WTC11 (cell line): Measurements from ENCODE around the gene DPYSL3. TPM values are rescaled to one million over a fixed set of nuclear protein-coding genes. Genes with fewer than 3 reads are reported as not detected.

Experiments used
- ATAC-seq: fragments of 200-7000 bp; cut with Tn5 transposase; 2 replicates; pipeline ENCODE4 v1.10.0; 2021; ENCODE audit warnings: mild to moderate bottlenecking, moderate library complexity
- CTCF ChIA-PET: fragments of 300-600 bp; sonication (Branson Sonifier 250); formaldehyde crosslinking; loops from one replicate; lab custom pipeline; 2021; ENCODE audit warnings: antibody characterized with exemption; lab: Charles Lee
- POLR2A ChIA-PET: fragments of 350-600 bp; sonication (Branson Sonifier 250); formaldehyde crosslinking; loops from one replicate; lab custom pipeline; 2021; ENCODE audit warnings: antibody characterized with exemption; lab: Charles Lee
- DNase-seq: peaks from one replicate; pipeline ENCODE4 v3.0.0; 2021; ENCODE audit warnings: low spot score
- H3K27ac Mint-ChIP-seq: 2 replicates; pipeline ENCODE4 v1.8.0; 2021; ENCODE audit warnings: mixed read lengths
- H3K27me3 Mint-ChIP-seq: 2 replicates; pipeline ENCODE4 v1.8.0; 2021; ENCODE audit warnings: low read depth, mild to moderate bottlenecking, moderate library complexity, mixed read lengths
- H3K36me3 Mint-ChIP-seq: 2 replicates; pipeline ENCODE4 v1.8.0; 2021; ENCODE audit warnings: mixed read lengths
- H3K4me1 Mint-ChIP-seq: 2 replicates; pipeline ENCODE4 v1.8.0; 2022; ENCODE audit warnings: mixed read lengths
- H3K4me3 Mint-ChIP-seq: 2 replicates; pipeline ENCODE4 v1.8.0; 2021; ENCODE audit warnings: mild to moderate bottlenecking, moderate library complexity, mixed read lengths
- H3K9me3 Mint-ChIP-seq: 2 replicates; pipeline ENCODE4 v1.8.0; 2021; ENCODE audit warnings: mixed read lengths
- ARID4B ChIP-seq: sonication (generic); formaldehyde crosslinking; IDR thresholded peaks from 2 replicates; pipeline ENCODE4 v1.8.0; 2023; ENCODE audit warnings: missing genetic modification reagents, mild to moderate bottlenecking, borderline replicate concordance
- CTCF ChIP-seq: fragments of 200-600 bp; IDR thresholded peaks from 2 replicates; pipeline ENCODE4 v1.8.0; 2022; ENCODE audit warnings: antibody characterized with exemption
- E2F1 ChIP-seq: sonication (generic); formaldehyde crosslinking; IDR thresholded peaks from 2 replicates; pipeline ENCODE4 v1.8.0; 2022; ENCODE audit warnings: mild to moderate bottlenecking, missing genetic modification reagents
- E2F5 ChIP-seq: sonication (generic); formaldehyde crosslinking; IDR thresholded peaks from 2 replicates; pipeline ENCODE4 v1.8.1; 2022; ENCODE audit warnings: mild to moderate bottlenecking, moderate library complexity, missing genetic modification reagents
- ESRRA ChIP-seq: sonication (generic); formaldehyde crosslinking; IDR thresholded peaks from 2 replicates; pipeline ENCODE4 v1.8.1; 2022; ENCODE audit warnings: mild to moderate bottlenecking, missing genetic modification reagents, borderline replicate concordance
- IRF1 ChIP-seq: sonication (generic); formaldehyde crosslinking; IDR thresholded peaks from 2 replicates; pipeline ENCODE4 v1.8.0; 2023; ENCODE audit warnings: missing genetic modification reagents
- IRF2 ChIP-seq: sonication (generic); formaldehyde crosslinking; IDR thresholded peaks from 2 replicates; pipeline ENCODE4 v1.8.0; 2022; ENCODE audit warnings: low read depth, missing genetic modification reagents, borderline replicate concordance
- JAZF1 ChIP-seq: fragments of 250-450 bp; sonication (Bioruptor Pico); IDR thresholded peaks from 2 replicates; pipeline ENCODE4 v1.9.0; 2021; ENCODE audit warnings: moderate library complexity, mild to moderate bottlenecking, inconsistent platforms
- MLX ChIP-seq: sonication (generic); formaldehyde crosslinking; IDR thresholded peaks from 2 replicates; pipeline ENCODE4 v1.8.1; 2023; ENCODE audit warnings: mild to moderate bottlenecking, missing genetic modification reagents, moderate library complexity
- NR2C2 ChIP-seq: sonication (generic); formaldehyde crosslinking; IDR thresholded peaks from 2 replicates; pipeline ENCODE4 v1.8.0; 2022; ENCODE audit warnings: mild to moderate bottlenecking, missing genetic modification reagents
- OVOL2 ChIP-seq: fragments of 250-450 bp; sonication (Bioruptor Pico); IDR thresholded peaks from 2 replicates; pipeline ENCODE4 v1.9.0; 2021; ENCODE audit warnings: mild to moderate bottlenecking, borderline replicate concordance
- PRRX2 ChIP-seq: fragments of 250-450 bp; sonication (Bioruptor Pico); IDR thresholded peaks from 2 replicates; pipeline ENCODE4 v1.8.0; 2021; ENCODE audit warnings: mild to moderate bottlenecking
- RORB ChIP-seq: fragments of 250-450 bp; sonication (Bioruptor Pico); IDR thresholded peaks from 2 replicates; pipeline ENCODE4 v1.9.0; 2021; ENCODE audit warnings: mild to moderate bottlenecking
- ZBTB43 ChIP-seq: sonication (generic); formaldehyde crosslinking; IDR thresholded peaks from 2 replicates; pipeline ENCODE4 v1.8.1; 2023; ENCODE audit warnings: mild to moderate bottlenecking, missing genetic modification reagents
- ZNF138 ChIP-seq: sonication (generic); formaldehyde crosslinking; conservative IDR thresholded peaks from 2 replicates; pipeline ENCODE4 v1.8.1; 2022; ENCODE audit warnings: mild to moderate bottlenecking, moderate library complexity, missing genetic modification reagents
- ZNF219 ChIP-seq: sonication (generic); formaldehyde crosslinking; IDR thresholded peaks from 2 replicates; pipeline ENCODE4 v1.8.0; 2023; ENCODE audit warnings: missing genetic modification reagents, mild to moderate bottlenecking, borderline replicate concordance
- ZNF396 ChIP-seq: fragments of 250-450 bp; sonication (Bioruptor Pico); IDR thresholded peaks from 2 replicates; pipeline ENCODE4 v1.8.0; 2021; ENCODE audit warnings: mild to moderate bottlenecking, moderate library complexity, borderline replicate concordance
- ZNF416 ChIP-seq: fragments of 250-450 bp; sonication (Bioruptor Pico); IDR thresholded peaks from 2 replicates; pipeline ENCODE4 v1.9.0; 2021; ENCODE audit warnings: mild to moderate bottlenecking, inconsistent platforms
- ZNF423 ChIP-seq: fragments of 250-450 bp; sonication (Bioruptor Pico); IDR thresholded peaks from 2 replicates; pipeline ENCODE4 v2.1.2; 2022; ENCODE audit warnings: mild to moderate bottlenecking, moderate library complexity
- ZSCAN18 ChIP-seq: fragments of 250-450 bp; sonication (Bioruptor Pico); IDR thresholded peaks from 2 replicates; pipeline ENCODE4 v2.1.2; 2022; ENCODE audit warnings: mild to moderate bottlenecking, moderate library complexity
- total RNA-seq: library from RNA; stranded (reverse); gene quantifications from 3 replicates; pipeline ENCODE4 v1.2.3, GENCODE V29; 2021

The DPYSL3 gene
- total RNA-seq, 1 experiment from 2014 or later: 358 TPM

- no peaks in the 10 kb centered on the region for H3K9me3 Mint-ChIP-seq
- no peaks in the 10 kb centered on the region for H3K27me3 Mint-ChIP-seq
- ChIA-PET CTCF (interaction anchor here (1.5 to 2.4 kb wide), 4 partner anchors 22 to 203 kb away, joined by 4 to 7 read pairs (median 6); no protein-coding TSS in a partner anchor), POLR2A (no interaction called here)
- TF ChIP-seq JAZF1 (CRISPR knock-in tag): no peak
- TF ChIP-seq IRF2 (CRISPR knock-in tag): no peak
- no peak for TF ChIP-seq RORB (CRISPR knock-in tag)
- TF ChIP-seq ZNF138: no peak
- peak; percentile 43; the same call in 1 of the 2 replicates for TF ChIP-seq CTCF
- no peak overlapping the region for H3K4me3 Mint-ChIP-seq
- H3K4me1 Mint-ChIP-seq: peaks cover 38% of the 10 kb centered on the region
- DNase-seq (peak; percentile 38), ATAC-seq (peak; percentile 33)
- H3K27ac Mint-ChIP-seq: 0 out of 2 replicates have a peak overlapping the region, but pooled peaks have one; percentile 30
- H3K36me3 Mint-ChIP-seq: peaks cover 50% of the 10 kb centered on the region
Observed at GRCh38 chr5:147391781-147392180, 118.1 kb downstream of the DPYSL3 start.

- no peak for ATAC-seq
- Mint-ChIP-seq H3K4me1 (peaks cover 38% of the 10 kb centered on the region), H3K36me3 (peaks cover 41% of the 10 kb centered on the region), H3K27ac (peak overlapping the region; percentile 37), H3K9me3 (no peaks in the 10 kb centered on the region), H3K4me3 (no peak overlapping the region), H3K27me3 (no peaks in the 10 kb centered on the region)
- DNase-seq: no peak
- CTCF ChIA-PET: interaction anchor here (0.6 to 2.4 kb wide), 3 partner anchors 21 to 202 kb away, joined by 3 to 7 read pairs (median 7); no protein-coding TSS in a partner anchor
- TF ChIP-seq ARID4B (CRISPR knock-in tag): no peak
- no peak for TF ChIP-seq ZNF396 (CRISPR knock-in tag)
- TF ChIP-seq IRF1: no peak
- TF ChIP-seq ZNF219: no peak
- no peak for TF ChIP-seq ESRRA (CRISPR knock-in tag)
- TF ChIP-seq E2F1 (CRISPR knock-in tag): no peak
- TF ChIP-seq NR2C2 (CRISPR knock-in tag): no peak
- no peak for TF ChIP-seq E2F5 (CRISPR knock-in tag)
- no peak for TF ChIP-seq PRRX2
- TF ChIP-seq ZSCAN18 (CRISPR knock-in tag): no peak
- no peak for TF ChIP-seq ZNF423 (CRISPR knock-in tag)
- no peak for TF ChIP-seq ZBTB43 (CRISPR knock-in tag)
- TF ChIP-seq ZNF416 (CRISPR knock-in tag): no peak
- TF ChIP-seq OVOL2 (CRISPR knock-in tag): no peak
- no peak for TF ChIP-seq MLX (CRISPR knock-in tag)
- POLR2A ChIA-PET: interaction anchor here (0.6 kb wide), 2 partner anchors 19 to 141 kb away, joined by 3 read pairs; no protein-coding TSS in a partner anchor
Observed at GRCh38 chr5:147390654-147391225, 119.1 kb downstream of the DPYSL3 start.
